Upper lobe of left lung (tissue), 6 donors: Measurements from ENCODE around the gene TBC1D3E. TPM values are rescaled to one million over a fixed set of nuclear protein-coding genes. Genes with fewer than 3 reads are reported as not detected.
"Not testable (repeated sequence)": the region's sequence is repeated elsewhere in the genome, so short reads cannot be mapped to it uniquely, and the experiment has no call there.

Experiments
- ATAC-seq, 2 donors: fragments of 200-7000 bp; cut with Tn5 transposase; one replicate each; pipeline ENCODE4 v1.9.1; 2022; ENCODE audit warnings: mild to moderate bottlenecking in 2 of 2, moderate library complexity in 2 of 2; ENCODE audit not compliant: low FRiP score in 2 of 2
- DNase-seq, 2 donors: peaks; one replicate each; pipeline ENCODE4 v3.0.0-alpha.2; 2019 to 2020
- H3K27ac ChIP-seq, 4 donors: fragments of 200-600 bp; sonication (generic); one replicate each; pipeline ENCODE4 v1.5.1; 2016 to 2019
- H3K27me3 ChIP-seq, 4 donors: fragments of 200-600 bp; sonication (generic); one replicate each; pipeline ENCODE4 v1.5.1; 2017 to 2019
- H3K36me3 ChIP-seq, 4 donors: fragments of 200-600 bp; sonication (generic); one replicate each; pipeline ENCODE4 v1.5.1; 2016 to 2019
- H3K4me1 ChIP-seq, 4 donors: fragments of 200-600 bp; sonication (generic); one replicate each; pipeline ENCODE4 v1.5.1; 2018 to 2019
- H3K4me3 ChIP-seq, 4 donors: fragments of 200-600 bp; sonication (generic); one replicate each; pipeline ENCODE4 v1.5.1; 2017 to 2019; ENCODE audit warnings: mild to moderate bottlenecking in 2 of 4, moderate library complexity in 1 of 4
- H3K9me3 ChIP-seq, 4 donors: fragments of 200-600 bp; sonication (generic); one replicate each; pipeline ENCODE4 v1.5.1; 2018 to 2019
- WGBS, 2 donors: methylation state at CpG; one replicate each; pipeline ENCODE4 v1.1.5; 2017 to 2018; 5-methylcytosine and 5-hydroxymethylcytosine counted together
- small RNA-seq, 4 donors: library from RNA; depleted of rRNA; stranded (forward); fragments of <200 nt; gene quantifications; one replicate each; pipeline ENCODE3, GENCODE V24; 2016
- total RNA-seq, 6 donors: library from RNA; depleted of rRNA in 4 of 6; stranded (reverse); fragments of >200 nt in 4 of 6; gene quantifications; one replicate each; pipeline versions ENCODE4 v1.1.0 to v1.2.1, GENCODE V29; 2016 to 2021
- donor health status: DM: no; HTN: no; CAD: no; lungs with moderate emphysema.
- donor health status: DM: no; HTN: yes; CAD: no; lungs with severe emphysema.

TBC1D3E gene
- total RNA-seq, result not detected

DNA sequence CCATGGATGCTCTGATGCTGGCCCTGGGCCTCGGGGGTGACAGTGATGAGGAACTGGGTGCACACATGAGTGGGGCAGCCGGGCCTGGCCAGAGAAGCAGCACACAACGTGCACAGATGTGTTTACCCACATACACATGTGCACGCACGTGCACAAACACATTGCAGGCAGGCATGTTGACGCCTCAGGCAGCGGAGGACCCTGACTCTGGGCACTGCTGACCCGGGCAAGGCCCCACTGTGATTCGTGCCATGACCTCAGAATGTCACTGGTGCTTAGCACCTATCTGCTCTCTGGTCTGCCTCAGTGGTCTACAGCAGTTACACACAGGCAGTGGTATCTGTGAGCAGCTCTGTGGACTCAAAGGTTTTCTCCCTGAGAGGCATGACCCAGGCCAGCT, at the start of gene TBC1D3E:
Gene TBC1D3E (plus strand): TSS at position 301 of the 400 bp plus-strand sequence. CDS start 1,545 bp downstream, outside the sequence.
- not testable (repeated sequence) for ATAC-seq, H3K9me3 ChIP-seq, H3K36me3 ChIP-seq, H3K4me3 ChIP-seq, DNase-seq, H3K27me3 ChIP-seq, H3K27ac ChIP-seq, H3K4me1 ChIP-seq
- no CpG with 5 or more reads among the region's 9 CpGs for WGBS, 2 donors

DNA sequence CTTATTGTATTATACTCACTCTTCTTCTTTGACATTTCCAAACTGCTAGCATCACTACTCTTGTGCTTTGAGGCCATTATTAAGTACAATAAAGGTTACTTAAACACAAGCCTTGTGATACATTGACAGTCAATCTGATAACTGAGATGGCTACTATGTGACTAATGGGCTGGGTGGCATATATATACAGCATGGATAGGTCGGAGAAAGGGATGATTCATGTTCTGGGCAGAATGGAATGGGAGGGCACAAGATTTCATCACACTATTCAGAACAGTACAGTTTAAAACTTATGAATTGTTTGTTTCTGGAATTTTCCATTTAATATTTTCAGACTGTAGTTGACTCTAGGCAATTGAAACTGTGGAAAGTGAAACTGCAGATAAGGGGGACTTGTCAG, 40.4 kb upstream of the TBC1D3E start:
- WGBS, 2 donors, result no CpG with 5 or more reads among the region's 1 CpG
- not testable (repeated sequence) for H3K36me3 ChIP-seq
- ATAC-seq, result peak in 1 of 2 donors; percentile 25

DNA sequence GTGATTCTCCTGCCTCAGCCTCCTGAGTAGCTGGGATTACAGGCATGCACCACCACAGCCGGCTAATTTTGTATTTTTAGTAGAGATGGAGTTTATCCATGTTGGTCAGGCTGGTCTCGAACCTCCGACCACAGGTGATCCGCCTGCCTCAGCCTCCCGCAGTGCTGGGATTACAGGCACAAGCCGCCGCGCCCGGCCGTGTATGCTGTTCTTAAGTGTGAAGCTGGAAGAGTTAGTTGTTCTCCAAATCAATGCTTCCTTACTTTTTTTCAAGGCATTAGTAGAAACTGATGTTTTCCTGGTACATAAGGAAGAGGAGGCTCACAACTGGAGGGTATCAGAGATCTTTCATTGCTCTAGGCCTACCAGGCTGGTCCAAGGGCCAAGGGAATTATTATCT, 39.6 kb upstream of the TBC1D3E start:
- not testable (repeated sequence) for H3K9me3 ChIP-seq, H3K27me3 ChIP-seq, ATAC-seq, H3K27ac ChIP-seq, H3K4me3 ChIP-seq, H3K4me1 ChIP-seq, H3K36me3 ChIP-seq
- peak; percentile 13 to 69 for DNase-seq
- 100% methylated on average over 6 of the region's 10 CpGs; no CpG with 5 or more reads in 1 of the 2 donors for WGBS, 2 donors

More for the DNA sequence above, 40.4 kb upstream of the TBC1D3E start:
- not testable (repeated sequence) for H3K4me1 ChIP-seq, H3K4me3 ChIP-seq, H3K9me3 ChIP-seq, DNase-seq, H3K27me3 ChIP-seq, H3K27ac ChIP-seq

DNA sequence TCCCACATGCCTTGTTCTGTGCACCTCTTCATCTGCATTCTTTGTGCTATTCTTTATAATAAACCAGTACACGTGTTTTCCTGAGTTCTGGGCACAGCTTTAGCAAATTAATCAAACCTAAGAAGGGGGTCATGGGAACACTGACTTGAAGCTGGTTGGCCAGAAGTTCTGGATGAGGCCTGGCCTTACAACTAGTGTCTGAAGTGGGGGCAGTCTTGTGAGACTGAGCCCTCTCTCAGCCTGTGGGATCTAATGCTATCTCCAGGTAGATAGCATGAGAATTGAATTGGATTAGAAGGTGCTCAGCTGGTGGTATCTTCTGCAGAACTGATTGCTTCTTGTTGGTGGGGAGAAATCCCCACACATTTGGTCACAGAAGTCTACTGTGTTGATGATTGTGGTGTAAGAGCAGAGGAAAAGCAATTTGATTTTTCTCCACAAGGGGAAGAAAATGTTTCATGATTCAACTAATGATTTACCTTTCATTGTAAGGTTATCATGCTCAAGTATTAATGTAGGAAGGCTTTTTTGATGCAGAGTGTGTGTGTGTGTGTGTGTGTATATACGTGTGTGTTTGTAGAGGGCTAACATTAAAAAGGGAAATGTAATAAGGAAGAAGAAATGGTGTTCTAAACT, 33.6 kb upstream of the TBC1D3E start:
- not testable (repeated sequence) for H3K27ac ChIP-seq, H3K36me3 ChIP-seq, DNase-seq, H3K9me3 ChIP-seq, H3K4me1 ChIP-seq, H3K4me3 ChIP-seq, H3K27me3 ChIP-seq
- no CpG with 5 or more reads among the region's 2 CpGs for WGBS, 2 donors
- peak in 1 of 2 donors; percentile 5 for ATAC-seq

DNA sequence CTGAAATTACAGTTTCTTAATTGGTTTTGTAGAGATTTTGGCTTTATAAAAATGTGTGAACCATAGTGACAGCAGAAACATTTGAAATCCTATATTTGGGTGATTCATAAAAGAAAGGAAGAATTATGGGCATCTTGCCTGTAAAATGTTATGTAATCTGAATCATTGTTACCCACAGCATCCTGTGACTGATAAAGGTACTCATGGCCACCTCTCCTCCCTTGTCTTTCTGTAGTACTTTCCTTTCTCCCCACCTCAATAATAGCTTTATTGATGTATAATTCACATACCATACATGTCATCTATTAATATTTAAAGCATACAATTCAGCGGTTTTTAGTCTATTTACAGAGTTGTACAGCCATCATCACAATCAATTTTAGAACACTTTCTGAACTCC, 28.5 kb upstream of the TBC1D3E start:
- H3K27ac ChIP-seq, H3K4me3 ChIP-seq: not testable (repeated sequence)
- WGBS, 2 donors, result no CpG with 5 or more reads among the region's 1 CpG

DNA sequence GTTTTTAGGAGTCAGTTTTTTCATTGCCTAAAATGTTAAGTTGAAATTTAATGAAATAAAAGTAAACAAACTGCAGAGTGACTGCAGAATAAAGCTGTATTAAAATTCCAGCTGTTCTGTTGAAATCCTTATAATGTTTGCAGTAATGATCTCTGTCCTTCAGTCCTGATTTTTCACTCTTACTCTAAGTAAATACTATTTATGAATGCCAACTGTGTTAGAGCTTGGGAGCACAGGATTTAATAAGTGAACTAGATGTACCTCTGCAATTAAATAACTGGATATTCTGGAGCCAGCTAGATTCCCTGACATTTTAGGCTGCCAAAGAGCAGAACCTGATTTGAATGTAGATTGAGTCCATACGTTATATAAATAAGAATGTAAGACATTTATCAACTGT, 7.9 kb upstream of the TBC1D3E start:
- not testable (repeated sequence) for H3K27ac ChIP-seq, DNase-seq, H3K4me1 ChIP-seq, H3K36me3 ChIP-seq, H3K4me3 ChIP-seq, H3K27me3 ChIP-seq, H3K9me3 ChIP-seq, ATAC-seq
- no CpG with 5 or more reads among the region's 1 CpG for WGBS, 2 donors

More for the DNA sequence above, 28.5 kb upstream of the TBC1D3E start:
- DNase-seq, H3K36me3 ChIP-seq, H3K9me3 ChIP-seq, ATAC-seq, H3K4me1 ChIP-seq, H3K27me3 ChIP-seq: not testable (repeated sequence)

DNA sequence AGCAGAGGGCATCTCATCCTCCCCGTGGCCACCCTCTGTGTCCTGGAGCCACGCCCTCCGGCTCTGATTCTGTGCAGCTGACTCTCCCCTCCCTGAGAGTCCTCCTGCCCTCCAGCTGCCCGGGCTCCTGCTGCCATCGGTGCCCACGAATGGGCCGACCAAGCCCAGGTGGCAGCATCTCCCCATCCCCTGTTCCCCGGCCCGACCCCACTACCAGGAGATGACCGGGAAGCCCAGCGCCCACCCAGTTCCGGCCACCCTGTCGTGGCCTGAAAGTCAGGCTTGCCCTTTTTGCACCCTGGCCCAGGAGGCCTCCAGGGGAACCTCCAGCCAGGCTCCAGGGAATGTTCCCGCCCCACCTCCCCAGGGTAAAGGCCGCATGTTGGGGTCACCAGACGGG, 7.1 kb downstream of the TBC1D3E start:
- ATAC-seq, H3K9me3 ChIP-seq, DNase-seq, H3K27me3 ChIP-seq, H3K4me3 ChIP-seq, H3K4me1 ChIP-seq, H3K36me3 ChIP-seq, H3K27ac ChIP-seq: not testable (repeated sequence)
- WGBS, 2 donors, result no CpG with 5 or more reads among the region's 16 CpGs

Small RNA genes lying within 50 kb of the gene (small RNA-seq; reads per million reads assigned to genes)
- gene RF00019 (0 reads per million in 4 donors), gene RNA5SP526 (0 reads per million in 4 donors)

Other genes starting within 250 kb of the TBC1D3E start
- under 1 TPM in 1 of 6 donors, not detected in 5; 0.15 TPM for gene TBC1D3K, start 203.5 kb upstream of the TBC1D3E start, total RNA-seq
- gene TBC1D3L, start 138.9 kb upstream of the TBC1D3E start, total RNA-seq, result 10 to 100 TPM in 5 of 6 donors, 1 to 10 TPM in 1; 9.4 to 57.6 (median 17.8) TPM
- under 1 TPM in 2 of 6 donors, not detected in 4; 0.47 to 0.76 TPM for gene TBC1D3D, start 124.0 kb upstream of the TBC1D3E start, total RNA-seq
- gene TBC1D3C, start 59.3 kb upstream of the TBC1D3E start, total RNA-seq, result under 1 TPM in 1 of 6 donors, not detected in 5; 0.29 TPM
- gene TBC1D3, start 64.6 kb downstream of the TBC1D3E start, total RNA-seq, result not detected
- 10 to 100 TPM in 5 of 6 donors, 1 to 10 TPM in 1; 5.7 to 28.9 (median 25.2) TPM for gene MRPL45, start 169.2 kb downstream of the TBC1D3E start, total RNA-seq
- under 1 TPM in 5 of 6 donors, not detected in 1; under 0.01 to 0.30 (median 0.09) TPM for gene GPR179, start 216.0 kb downstream of the TBC1D3E start, total RNA-seq
- 10 to 100 TPM; 17.5 to 40.4 (median 23.3) TPM for gene SOCS7, start 223.9 kb downstream of the TBC1D3E start, total RNA-seq